B cell (primary cell): ENCODE data around the gene RAMP2.

Experiments
- EZH2 ChIP-seq: IDR thresholded peaks from 2 replicates; pipeline ENCODE4 v1.6.1; 2012; ENCODE audit warnings: borderline replicate concordance, low read depth, mild to moderate bottlenecking, moderate library complexity, low read length; ENCODE audit not compliant: insufficient read depth, poor library complexity, severe bottlenecking
- TF ChIP-seq, protein P1 (sequence below): fragments of 200-600 bp; IDR thresholded peaks from one replicate; pipeline ENCODE4 v1.8.0; 2022; ENCODE audit warnings: antibody characterized with exemption, mild to moderate bottlenecking

DNA sequence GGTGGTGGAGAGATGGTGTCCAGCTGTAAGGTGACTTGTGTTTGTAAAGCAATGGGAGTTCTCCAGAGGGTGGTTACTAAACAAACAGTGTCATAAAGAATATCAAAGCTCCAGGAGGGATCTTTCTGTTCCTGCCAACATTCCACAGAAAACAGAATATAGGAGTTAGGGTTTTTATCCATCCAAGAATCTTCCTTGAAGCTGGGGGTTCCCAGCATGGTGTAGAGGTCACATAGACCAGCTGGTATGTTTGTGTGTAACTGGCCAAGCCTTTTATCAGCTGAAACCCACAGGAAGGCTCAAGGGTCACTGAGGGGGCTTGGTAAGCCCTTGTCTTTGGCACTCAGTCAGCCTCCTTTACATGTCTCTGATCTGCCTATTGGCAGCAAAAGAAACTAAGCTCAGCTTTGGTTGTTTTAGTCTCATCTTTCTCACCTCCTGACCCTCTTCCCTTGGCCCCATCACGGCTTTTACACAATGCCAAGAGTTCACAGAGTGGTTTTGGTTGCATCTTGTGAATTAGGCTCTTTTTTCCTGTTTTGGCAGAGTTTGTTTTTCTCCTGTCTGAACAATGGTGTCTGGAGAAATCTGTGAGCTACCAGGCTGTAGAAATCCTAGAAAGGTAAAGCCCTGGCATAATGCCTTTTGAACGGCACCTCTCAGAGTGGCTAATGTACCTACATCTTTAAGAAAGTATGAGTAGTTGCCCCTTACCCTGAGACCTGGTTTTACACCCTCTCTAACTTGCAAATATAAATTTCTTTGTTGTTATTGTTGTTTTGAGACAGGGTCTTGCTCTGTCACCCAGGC lies 42.3 kb downstream of the RAMP2 start:
- TF ChIP-seq, protein P1, sequence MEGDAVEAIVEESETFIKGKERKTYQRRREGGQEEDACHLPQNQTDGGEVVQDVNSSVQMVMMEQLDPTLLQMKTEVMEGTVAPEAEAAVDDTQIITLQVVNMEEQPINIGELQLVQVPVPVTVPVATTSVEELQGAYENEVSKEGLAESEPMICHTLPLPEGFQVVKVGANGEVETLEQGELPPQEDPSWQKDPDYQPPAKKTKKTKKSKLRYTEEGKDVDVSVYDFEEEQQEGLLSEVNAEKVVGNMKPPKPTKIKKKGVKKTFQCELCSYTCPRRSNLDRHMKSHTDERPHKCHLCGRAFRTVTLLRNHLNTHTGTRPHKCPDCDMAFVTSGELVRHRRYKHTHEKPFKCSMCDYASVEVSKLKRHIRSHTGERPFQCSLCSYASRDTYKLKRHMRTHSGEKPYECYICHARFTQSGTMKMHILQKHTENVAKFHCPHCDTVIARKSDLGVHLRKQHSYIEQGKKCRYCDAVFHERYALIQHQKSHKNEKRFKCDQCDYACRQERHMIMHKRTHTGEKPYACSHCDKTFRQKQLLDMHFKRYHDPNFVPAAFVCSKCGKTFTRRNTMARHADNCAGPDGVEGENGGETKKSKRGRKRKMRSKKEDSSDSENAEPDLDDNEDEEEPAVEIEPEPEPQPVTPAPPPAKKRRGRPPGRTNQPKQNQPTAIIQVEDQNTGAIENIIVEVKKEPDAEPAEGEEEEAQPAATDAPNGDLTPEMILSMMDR, result no peak
- no peak for TF ChIP-seq EZH2
